Measurements from ENCODE around the gene CLCN7. TPM values are rescaled to one million over a fixed set of nuclear protein-coding genes. Genes with fewer than 3 reads are reported as not detected.

Gene CLCN7
- total RNA-seq, 4 donors from 2014 or later = 33.0 to 67.7 (median 39.2) TPM

- 90 to 100% methylated on average over 2 to 6 of the region's 21 CpGs for WGBS, 2 donors (ENCODE audit: low coverage in 1 of 2)
- H3K9me3 ChIP-seq = no peaks in the 10 kb centered on the region
- no peak overlapping the region for H3K27ac ChIP-seq
- peaks cover 0 to 97% of the 10 kb centered on the region in 2 donors for H3K36me3 ChIP-seq
- no peaks in the 10 kb centered on the region for H3K4me1 ChIP-seq
- H3K4me3 ChIP-seq = no peak overlapping the region
- no peak for TF ChIP-seq POLR2AphosphoS5 (IDR thresholded peaks at IDR 0.05)
- no peak for TF ChIP-seq CTCF (IDR thresholded peaks at IDR 0.05)
- TF ChIP-seq POLR2A (IDR thresholded peaks at IDR 0.05) = no peak
- TF ChIP-seq EP300 (IDR thresholded peaks at IDR 0.05) = no peak
- H3K27me3 ChIP-seq = no peaks in the 10 kb centered on the region
- ATAC-seq = no peak
These were observed 77.0 kb downstream of the CLCN7 start for GRCh38 chr16:1397779-1398178.

- no peak overlapping the region for H3K4me3 ChIP-seq
- H3K27me3 ChIP-seq = no peaks in the 10 kb centered on the region
- 88 to 100% methylated on average over 1 to 12 of the region's 22 CpGs for WGBS, 2 donors (ENCODE audit: low coverage in 1 of 2)
- TF ChIP-seq POLR2AphosphoS5 (IDR thresholded peaks at IDR 0.05) (no peak), EP300 (IDR thresholded peaks at IDR 0.05) (no peak), POLR2A (IDR thresholded peaks at IDR 0.05) (no peak), CTCF (IDR thresholded peaks at IDR 0.05) (no peak)
- ATAC-seq = no peak
- H3K36me3 ChIP-seq = peaks cover 0 to 97% of the 10 kb centered on the region in 2 donors
- H3K27ac ChIP-seq = no peak overlapping the region
- no peaks in the 10 kb centered on the region for H3K9me3 ChIP-seq
- H3K4me1 ChIP-seq = no peaks in the 10 kb centered on the region
These were observed 79.3 kb downstream of the CLCN7 start for GRCh38 chr16:1395444-1396031.

Other genes starting within 250 kb of the CLCN7 start
- 1 to 10 TPM in 1 of 4 donors, under 1 TPM in 1, not detected in 2; 0.31 to 3.0 TPM for gene TPSG1, start 249.8 kb downstream of the CLCN7 start, total RNA-seq
- 100 to 1,000 TPM in 2 of 4 donors, 10 to 100 TPM in 2; 27.8 to 142 (median 91.8) TPM for gene TPSB2, start 244.8 kb downstream of the CLCN7 start, total RNA-seq
- gene TPSAB1, start 234.3 kb downstream of the CLCN7 start, total RNA-seq = 10 to 100 TPM; 39.8 to 94.6 (median 63.9) TPM
- 1 to 10 TPM in 3 of 4 donors, not detected in 1; 2.8 to 6.4 (median 3.7) TPM for gene TPSD1, start 219.0 kb downstream of the CLCN7 start, total RNA-seq
- gene UBE2I, start 165.4 kb downstream of the CLCN7 start, total RNA-seq = 10 to 100 TPM; 53.3 to 95.9 (median 76.9) TPM
- 10 to 100 TPM in 1 of 4 donors, 1 to 10 TPM in 3; 1.1 to 14.2 (median 3.0) TPM for gene BAIAP3, start 141.4 kb downstream of the CLCN7 start, total RNA-seq
- 100 to 1,000 TPM in 3 of 4 donors, 10 to 100 TPM in 1; 63.7 to 107 (median 103) TPM for gene TSR3, start 123.2 kb downstream of the CLCN7 start, total RNA-seq
- gene GNPTG, start 123.1 kb downstream of the CLCN7 start, total RNA-seq = 10 to 100 TPM; 45.1 to 55.3 (median 50.5) TPM
- 10 to 100 TPM; 12.3 to 29.4 (median 16.4) TPM for gene UNKL, start 60.3 kb downstream of the CLCN7 start, total RNA-seq
- gene UQCC4, start 54.3 kb downstream of the CLCN7 start, total RNA-seq = 10 to 100 TPM in 3 of 4 donors, 1 to 10 TPM in 1; 10.0 to 18.7 (median 13.8) TPM
- under 1 TPM in 1 of 4 donors, not detected in 3; 0.74 TPM for gene PERCC1, start 44.0 kb downstream of the CLCN7 start, total RNA-seq
- not detected for gene CCDC154, start 30.5 kb downstream of the CLCN7 start, total RNA-seq
- gene PTX4, start 13.9 kb upstream of the CLCN7 start, total RNA-seq = under 1 TPM in 1 of 4 donors, not detected in 3; 0.40 TPM
- gene TELO2, start 18.3 kb upstream of the CLCN7 start, total RNA-seq = 10 to 100 TPM; 10.9 to 33.9 (median 20.8) TPM
- 10 to 100 TPM; 28.6 to 48.2 (median 36.6) TPM for gene TMEM204, start 58.6 kb upstream of the CLCN7 start, total RNA-seq
- 10 to 100 TPM; 18.6 to 36.3 (median 27.2) TPM for gene IFT140, start 137.0 kb upstream of the CLCN7 start, total RNA-seq
- 10 to 100 TPM in 2 of 4 donors, 1 to 10 TPM in 2; 9.0 to 15.1 (median 11.3) TPM for gene CRAMP1, start 137.3 kb upstream of the CLCN7 start, total RNA-seq
- 10 to 100 TPM; 21.4 to 49.9 (median 31.6) TPM for gene JPT2, start 203.3 kb upstream of the CLCN7 start, total RNA-seq
- gene MAPK8IP3, start 231.2 kb upstream of the CLCN7 start, total RNA-seq = 10 to 100 TPM; 12.0 to 66.8 (median 33.1) TPM

All from gastroesophageal sphincter (tissue), 4 donors.